Activated naive CD8-positive, alpha-beta T cell treated with anti-CD3 and anti-CD28 coated beads for 36 hours (primary cell): ENCODE measurements around the gene IFRD2. TPM values are rescaled to one million over a fixed set of nuclear protein-coding genes. Genes with fewer than 3 reads are reported as not detected.

ENCODE experiments used
- DNase-seq: peaks from one replicate; pipeline ENCODE4 v3.0.0; 2021
- H3K27ac Mint-ChIP-seq: one replicate; pipeline ENCODE4 v1.8.0; 2022; ENCODE audit warnings: mild to moderate bottlenecking, moderate library complexity, mixed read lengths
- H3K27me3 Mint-ChIP-seq: one replicate; pipeline ENCODE4 v1.8.0; 2022; ENCODE audit warnings: mild to moderate bottlenecking, mixed read lengths
- H3K36me3 Mint-ChIP-seq: one replicate; pipeline ENCODE4 v1.8.0; 2021; ENCODE audit warnings: mild to moderate bottlenecking, mixed read lengths
- H3K4me1 Mint-ChIP-seq: one replicate; pipeline ENCODE4 v1.8.0; 2021; ENCODE audit warnings: mixed read lengths
- H3K4me3 Mint-ChIP-seq: one replicate; pipeline ENCODE4 v1.8.0; 2022; ENCODE audit warnings: mild to moderate bottlenecking, moderate library complexity, mixed read lengths
- H3K9me3 Mint-ChIP-seq: one replicate; pipeline ENCODE4 v1.8.0; 2022; ENCODE audit warnings: mixed read lengths
- total RNA-seq, 2 experiments: library from RNA; stranded (reverse); gene quantifications; one replicate each; pipeline ENCODE4 v1.2.3, GENCODE V29; 2021

IFRD2 gene
- total RNA-seq, 2 experiments from 2014 or later, result 177 to 182 TPM

GRCh38 chr3:50271314-50271936 is 20.8 kb downstream of the IFRD2 start:
- DNase-seq, result no peak
- H3K36me3 Mint-ChIP-seq, result no peaks in the 10 kb centered on the region
- no peaks in the 10 kb centered on the region for H3K9me3 Mint-ChIP-seq
- no peak overlapping the region for H3K27ac Mint-ChIP-seq
- no peak overlapping the region for H3K4me3 Mint-ChIP-seq
- peaks cover 23% of the 10 kb centered on the region for H3K4me1 Mint-ChIP-seq
- peaks cover 54% of the 10 kb centered on the region for H3K27me3 Mint-ChIP-seq

GRCh38 chr3:50270422-50271224 is 21.6 kb downstream of the IFRD2 start:
- no peak for DNase-seq
- Mint-ChIP-seq H3K27ac (no peak overlapping the region), H3K4me3 (no peak overlapping the region), H3K27me3 (peaks cover 51% of the 10 kb centered on the region), H3K4me1 (peaks cover 18% of the 10 kb centered on the region), H3K9me3 (no peaks in the 10 kb centered on the region), H3K36me3 (no peaks in the 10 kb centered on the region)

GRCh38 chr3:50269977-50270413 is 22.2 kb downstream of the IFRD2 start:
- H3K27ac Mint-ChIP-seq, result no peak overlapping the region
- H3K9me3 Mint-ChIP-seq, result no peaks in the 10 kb centered on the region
- no peak overlapping the region for H3K4me3 Mint-ChIP-seq
- no peak for DNase-seq
- H3K36me3 Mint-ChIP-seq, result no peaks in the 10 kb centered on the region
- peaks cover 45% of the 10 kb centered on the region for H3K27me3 Mint-ChIP-seq
- H3K4me1 Mint-ChIP-seq, result peaks cover 16% of the 10 kb centered on the region

GRCh38 chr3:50269460-50269859 is 22.8 kb downstream of the IFRD2 start:
- Mint-ChIP-seq H3K4me3 (no peak overlapping the region), H3K27ac (no peak overlapping the region), H3K36me3 (no peaks in the 10 kb centered on the region), H3K4me1 (peaks cover 14% of the 10 kb centered on the region), H3K27me3 (peaks cover 40% of the 10 kb centered on the region), H3K9me3 (no peaks in the 10 kb centered on the region)
- no peak for DNase-seq

GRCh38 chr3:50268703-50269451 is 23.4 kb downstream of the IFRD2 start, which contains the start of gene SEMA3B:
TSS of gene SEMA3B (plus strand) at chr3:50269147. CDS start at chr3:50269241, 94 bp downstream.
- no peaks in the 10 kb centered on the region for H3K36me3 Mint-ChIP-seq
- H3K27ac Mint-ChIP-seq, result no peak within 1 kb of the TSS
- H3K4me1 Mint-ChIP-seq, result peaks cover 9% of the 10 kb centered on the region
- no peak for DNase-seq
- H3K27me3 Mint-ChIP-seq, result peaks cover 34% of the 10 kb centered on the region
- H3K4me3 Mint-ChIP-seq, result no peak within 1 kb of the TSS
- H3K9me3 Mint-ChIP-seq, result no peaks in the 10 kb centered on the region

GRCh38 chr3:50268276-50268675 is 24.0 kb downstream of the IFRD2 start:
- H3K9me3 Mint-ChIP-seq, result no peaks in the 10 kb centered on the region
- no peak overlapping the region for H3K27ac Mint-ChIP-seq
- no peak for DNase-seq
- no peaks in the 10 kb centered on the region for H3K36me3 Mint-ChIP-seq
- peaks cover 31% of the 10 kb centered on the region for H3K27me3 Mint-ChIP-seq
- H3K4me3 Mint-ChIP-seq, result no peak overlapping the region
- H3K4me1 Mint-ChIP-seq, result peaks cover 9% of the 10 kb centered on the region

GRCh38 chr3:50267280-50267913 is 24.8 kb downstream of the IFRD2 start:
- Mint-ChIP-seq H3K27me3 (peaks cover 26% of the 10 kb centered on the region), H3K27ac (no peak overlapping the region), H3K4me1 (peaks cover 7% of the 10 kb centered on the region), H3K4me3 (no peak overlapping the region), H3K36me3 (no peaks in the 10 kb centered on the region), H3K9me3 (no peaks in the 10 kb centered on the region)
- DNase-seq, result no peak

- H3K36me3 Mint-ChIP-seq, result no peaks in the 10 kb centered on the region
- peaks cover 4% of the 10 kb centered on the region for H3K4me1 Mint-ChIP-seq
- no peaks in the 10 kb centered on the region for H3K9me3 Mint-ChIP-seq
- peaks cover 26% of the 10 kb centered on the region for H3K27me3 Mint-ChIP-seq
- H3K4me3 Mint-ChIP-seq, result no peak overlapping the region
- DNase-seq, result no peak
- no peak overlapping the region for H3K27ac Mint-ChIP-seq
These were observed 25.4 kb downstream of the IFRD2 start for GRCh38 chr3:50266836-50267235.

DNA sequence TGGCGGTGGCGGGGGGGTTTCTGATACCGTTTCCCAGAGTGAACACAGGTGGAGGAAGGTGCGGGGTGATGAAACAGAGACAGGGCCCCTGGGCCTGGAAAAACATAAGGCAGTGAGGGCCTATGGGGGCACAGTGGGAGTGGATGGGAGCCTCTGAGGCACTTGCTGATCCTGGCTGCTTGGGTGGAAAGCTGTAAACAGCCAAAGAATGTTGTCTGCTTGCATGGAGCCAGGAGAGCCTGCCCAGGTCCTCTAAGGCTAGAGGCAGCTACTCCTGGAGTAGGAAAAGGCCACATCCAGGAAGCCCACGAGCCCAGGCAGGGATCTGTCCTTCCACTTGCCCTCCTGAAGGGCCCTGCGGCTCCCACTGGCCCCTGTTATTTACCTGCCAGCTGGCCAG is 26.2 kb downstream of the IFRD2 start:
- Mint-ChIP-seq H3K36me3 (no peaks in the 10 kb centered on the region), H3K9me3 (no peaks in the 10 kb centered on the region), H3K27me3 (peaks cover 20% of the 10 kb centered on the region), H3K27ac (no peak overlapping the region), H3K4me3 (no peak overlapping the region), H3K4me1 (no peaks in the 10 kb centered on the region)
- DNase-seq, result no peak

DNA sequence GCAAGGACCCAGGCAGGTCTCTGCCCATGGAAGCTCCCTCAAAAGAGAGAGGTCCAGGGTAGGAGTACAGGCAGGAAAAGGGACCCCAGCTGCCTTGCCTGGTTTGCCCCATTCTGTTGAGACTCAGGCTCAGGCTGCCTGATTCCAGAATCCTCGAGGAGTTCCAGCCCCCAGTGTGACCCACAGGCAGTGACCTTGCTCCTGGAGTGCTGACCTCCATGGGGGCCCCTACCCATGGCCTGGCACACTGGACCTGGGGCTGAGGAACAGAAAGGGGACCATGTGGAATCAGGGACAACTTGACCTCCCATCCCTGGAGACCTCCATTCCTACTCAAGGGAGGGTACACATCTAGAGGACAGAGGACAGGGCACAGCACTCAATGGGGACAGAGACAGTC is 26.7 kb downstream of the IFRD2 start:
- no peaks in the 10 kb centered on the region for H3K4me1 Mint-ChIP-seq
- H3K36me3 Mint-ChIP-seq, result no peaks in the 10 kb centered on the region
- H3K27me3 Mint-ChIP-seq, result peaks cover 20% of the 10 kb centered on the region
- DNase-seq, result no peak
- H3K9me3 Mint-ChIP-seq, result no peaks in the 10 kb centered on the region
- H3K4me3 Mint-ChIP-seq, result no peak overlapping the region
- H3K27ac Mint-ChIP-seq, result no peak overlapping the region

DNA sequence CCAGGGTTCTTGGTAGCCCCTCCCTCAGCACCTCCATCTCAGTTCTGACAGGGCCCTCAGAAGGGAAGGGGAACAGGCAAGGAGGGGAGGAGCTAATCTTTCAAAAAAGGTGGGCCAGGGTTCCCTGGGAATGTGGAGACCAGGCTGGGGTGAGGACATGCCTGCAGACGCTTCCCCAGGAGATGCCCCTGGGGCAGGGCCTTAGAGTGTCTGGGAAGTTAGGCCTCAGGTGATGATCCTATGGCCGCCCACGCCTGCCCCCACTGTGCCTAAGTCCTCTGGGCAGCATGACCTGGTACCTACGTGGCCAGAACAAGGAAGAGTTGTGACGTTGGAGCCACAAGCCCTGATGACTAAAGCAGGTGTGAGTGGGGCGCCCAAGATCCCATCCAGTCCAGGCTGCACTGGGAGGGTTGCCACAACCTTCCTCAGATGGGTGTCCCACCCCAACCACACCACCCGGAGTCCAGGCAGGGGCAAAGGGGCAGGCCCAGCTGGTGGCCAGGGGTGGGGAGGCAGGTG is 27.2 kb downstream of the IFRD2 start:
- H3K27me3 Mint-ChIP-seq, result peaks cover 20% of the 10 kb centered on the region
- no peak for DNase-seq
- H3K27ac Mint-ChIP-seq, result no peak overlapping the region
- no peak overlapping the region for H3K4me3 Mint-ChIP-seq
- H3K4me1 Mint-ChIP-seq, result no peaks in the 10 kb centered on the region
- H3K9me3 Mint-ChIP-seq, result no peaks in the 10 kb centered on the region
- no peaks in the 10 kb centered on the region for H3K36me3 Mint-ChIP-seq

DNA sequence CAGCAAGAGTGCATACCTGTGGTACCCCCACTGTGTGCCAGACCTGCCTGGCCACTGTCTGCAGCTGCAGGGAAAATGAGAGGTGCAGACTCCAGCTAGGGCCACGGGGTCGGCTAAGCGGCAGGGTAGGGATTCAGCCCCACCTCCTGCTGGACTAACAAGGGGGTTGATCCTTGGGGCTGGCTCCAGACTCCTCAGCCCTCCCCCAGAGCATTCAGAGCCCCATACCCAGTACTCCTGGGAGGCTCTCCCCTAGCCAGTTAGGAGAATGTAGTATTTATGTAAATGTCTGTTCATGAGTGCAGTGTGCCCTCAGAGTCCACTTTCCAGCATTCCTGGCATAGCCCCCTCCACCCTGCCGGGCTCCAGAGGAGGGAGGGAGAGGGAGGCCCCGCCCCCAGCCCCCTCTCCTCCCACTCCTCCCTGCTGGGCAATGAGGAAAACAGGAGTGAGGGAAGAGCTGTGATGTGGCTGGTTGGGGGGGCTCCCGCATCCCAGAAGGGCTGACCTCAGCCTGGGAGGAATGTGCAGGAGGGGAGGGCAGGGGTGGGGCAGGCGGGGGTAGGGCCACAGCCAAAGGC is 27.8 kb downstream of the IFRD2 start:
- Mint-ChIP-seq H3K36me3 (no peaks in the 10 kb centered on the region), H3K27me3 (peaks cover 20% of the 10 kb centered on the region), H3K4me3 (no peak overlapping the region), H3K4me1 (peaks cover 3% of the 10 kb centered on the region), H3K27ac (no peak overlapping the region), H3K9me3 (no peaks in the 10 kb centered on the region)
- no peak for DNase-seq

DNA sequence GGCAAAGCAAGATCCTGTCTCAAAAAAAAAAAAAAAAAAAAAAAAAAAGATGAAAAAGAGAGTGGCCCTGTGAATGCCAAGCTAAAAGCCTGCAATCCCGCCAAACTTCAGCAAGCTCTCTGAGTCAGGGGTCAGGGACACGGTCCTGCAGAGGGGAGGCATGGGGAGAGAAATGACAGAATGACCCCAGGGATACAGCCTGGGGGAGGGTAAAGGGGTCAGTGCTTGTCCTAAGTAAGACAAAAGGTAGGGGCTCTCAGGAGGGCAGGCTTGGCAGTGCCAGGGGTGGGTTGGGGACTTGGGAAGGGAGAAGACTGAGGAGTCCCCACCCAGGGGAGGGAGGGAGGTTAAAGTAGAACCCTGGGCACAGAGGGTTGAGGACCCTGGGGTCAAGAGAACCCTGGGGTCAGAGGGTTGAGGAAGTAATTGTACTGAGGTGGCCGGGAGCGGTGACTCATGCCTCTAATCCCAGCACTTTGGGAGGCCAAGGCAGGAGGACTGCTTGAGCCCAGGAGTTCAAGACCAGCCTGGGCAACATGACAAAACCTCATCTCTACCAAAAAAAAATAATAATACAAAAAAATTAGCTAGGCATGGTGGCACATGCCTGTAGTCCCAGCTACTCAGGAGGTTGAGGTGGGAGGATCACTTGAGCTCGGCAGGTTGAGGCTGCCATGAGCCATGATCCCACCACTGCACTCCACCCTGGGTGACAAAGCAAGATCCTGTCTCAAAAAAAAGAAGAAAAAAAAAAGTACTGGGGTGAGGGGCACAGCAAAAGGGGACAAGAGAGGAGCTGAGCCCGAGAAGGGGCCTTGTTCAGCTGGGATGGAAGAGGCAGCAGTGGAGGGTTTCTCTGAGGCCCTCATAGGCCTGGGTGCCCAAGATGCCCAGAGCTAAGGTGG is 28.5 kb downstream of the IFRD2 start:
- no peak overlapping the region for H3K27ac Mint-ChIP-seq

GRCh38 chr3:50262778-50263177 is 29.5 kb downstream of the IFRD2 start:
- peaks cover 3% of the 10 kb centered on the region for H3K4me1 Mint-ChIP-seq
- no peak overlapping the region for H3K4me3 Mint-ChIP-seq
- no peak for DNase-seq
- H3K9me3 Mint-ChIP-seq, result no peaks in the 10 kb centered on the region
- H3K36me3 Mint-ChIP-seq, result peaks cover 4% of the 10 kb centered on the region
- peaks cover 14% of the 10 kb centered on the region for H3K27me3 Mint-ChIP-seq
- no peak overlapping the region for H3K27ac Mint-ChIP-seq

More for the DNA sequence above, 28.5 kb downstream of the IFRD2 start:
- no peaks in the 10 kb centered on the region for H3K9me3 Mint-ChIP-seq
- H3K4me3 Mint-ChIP-seq, result no peak overlapping the region
- no peaks in the 10 kb centered on the region for H3K36me3 Mint-ChIP-seq
- H3K4me1 Mint-ChIP-seq, result peaks cover 3% of the 10 kb centered on the region
- H3K27me3 Mint-ChIP-seq, result peaks cover 20% of the 10 kb centered on the region
- no peak for DNase-seq
